ENCODE data around the gene GIGYF2. TPM values are rescaled to one million over a fixed set of nuclear protein-coding genes. Genes with fewer than 3 reads are reported as not detected.
"Not testable (repeated sequence)": the region's sequence is repeated elsewhere in the genome, so short reads cannot be mapped to it uniquely, and the experiment has no call there.

Gene GIGYF2
- total RNA-seq, 1 experiment from 2014 or later: 97.2 TPM

GRCh38 chr2:232839411-232840079 lies 142.4 kb downstream of the GIGYF2 start:
- H3K9me3 ChIP-seq (replicated peaks): no peaks in the 10 kb centered on the region
- H3K27ac ChIP-seq: no peak overlapping the region
- peaks cover 61% of the 10 kb centered on the region for H3K36me3 ChIP-seq

GRCh38 chr2:232842689-232843088 lies 145.6 kb downstream of the GIGYF2 start:
- H3K4me3 ChIP-seq: no peak overlapping the region
- peaks cover 72% of the 10 kb centered on the region for H3K36me3 ChIP-seq

More at GRCh38 chr2:232839411-232840079, 142.4 kb downstream of the GIGYF2 start:
- Histone ChIP-seq H3K27me3 (no peaks in the 10 kb centered on the region), H3K4me3 (no peak overlapping the region), H3K4me1 (no peaks in the 10 kb centered on the region; the same call in 1 of the 2 replicates)
- no peak for DNase-seq

GRCh38 chr2:232843834-232844233 lies 146.7 kb downstream of the GIGYF2 start:
- H3K36me3 ChIP-seq: peaks cover 77% of the 10 kb centered on the region
- no peaks in the 10 kb centered on the region for H3K27me3 ChIP-seq
- DNase-seq: no peak
- no peak overlapping the region for H3K27ac ChIP-seq
- H3K4me1 ChIP-seq: no peaks in the 10 kb centered on the region
- no peaks in the 10 kb centered on the region for H3K9me3 ChIP-seq (replicated peaks)
- H3K4me3 ChIP-seq: no peak overlapping the region

More at GRCh38 chr2:232842689-232843088, 145.6 kb downstream of the GIGYF2 start:
- H3K27me3 ChIP-seq: no peaks in the 10 kb centered on the region
- no peaks in the 10 kb centered on the region for H3K9me3 ChIP-seq (replicated peaks)
- no peak for DNase-seq
- no peak overlapping the region for H3K27ac ChIP-seq
- no peaks in the 10 kb centered on the region for H3K4me1 ChIP-seq

GRCh38 chr2:232846055-232846454 lies 148.9 kb downstream of the GIGYF2 start:
- Histone ChIP-seq H3K4me1 (no peaks in the 10 kb centered on the region), H3K36me3 (peaks cover 67% of the 10 kb centered on the region), H3K27ac (no peak overlapping the region), H3K9me3 (replicated peaks) (no peaks in the 10 kb centered on the region), H3K27me3 (no peaks in the 10 kb centered on the region), H3K4me3 (no peak overlapping the region)
- DNase-seq: no peak

GRCh38 chr2:232850039-232850438 lies 152.9 kb downstream of the GIGYF2 start:
- no peak for DNase-seq
- Histone ChIP-seq H3K9me3 (replicated peaks) (no peaks in the 10 kb centered on the region), H3K36me3 (peaks cover 50% of the 10 kb centered on the region), H3K27ac (no peak overlapping the region), H3K4me1 (peaks cover 15% of the 10 kb centered on the region), H3K4me3 (no peak overlapping the region), H3K27me3 (no peaks in the 10 kb centered on the region)

GRCh38 chr2:232852081-232852480 lies 154.9 kb downstream of the GIGYF2 start:
- Histone ChIP-seq H3K4me1 (peaks cover 24% of the 10 kb centered on the region), H3K36me3 (peaks cover 51% of the 10 kb centered on the region)
- H3K27me3 ChIP-seq; DNase-seq; H3K27ac ChIP-seq; H3K4me3 ChIP-seq; H3K9me3 ChIP-seq (replicated peaks): not testable (repeated sequence)

GRCh38 chr2:232852676-232853075 lies 155.5 kb downstream of the GIGYF2 start:
- H3K9me3 ChIP-seq (replicated peaks): no peaks in the 10 kb centered on the region
- H3K4me3 ChIP-seq: no peak overlapping the region
- no peak for DNase-seq
- peaks cover 26% of the 10 kb centered on the region for H3K4me1 ChIP-seq
- no peaks in the 10 kb centered on the region for H3K27me3 ChIP-seq
- no peak overlapping the region for H3K27ac ChIP-seq
- peaks cover 53% of the 10 kb centered on the region for H3K36me3 ChIP-seq

- H3K4me3 ChIP-seq: no peak overlapping the region
- H3K27me3 ChIP-seq: no peaks in the 10 kb centered on the region
- no peak overlapping the region for H3K27ac ChIP-seq
- H3K36me3 ChIP-seq: peaks cover 55% of the 10 kb centered on the region
- H3K4me1 ChIP-seq: peaks cover 26% of the 10 kb centered on the region
- peak; percentile 77 to 84 for DNase-seq
- no peaks in the 10 kb centered on the region for H3K9me3 ChIP-seq (replicated peaks)
Measured at GRCh38 chr2:232854082-232854481, 157.0 kb downstream of the GIGYF2 start.

GRCh38 chr2:232857158-232857563 lies 160.0 kb downstream of the GIGYF2 start:
- peak overlapping the region; percentile 25; the same call in 1 of the 2 replicates for H3K27ac ChIP-seq
- no peaks in the 10 kb centered on the region for H3K9me3 ChIP-seq (replicated peaks)
- H3K27me3 ChIP-seq: no peaks in the 10 kb centered on the region
- DNase-seq: no peak
- peaks cover 26% of the 10 kb centered on the region for H3K4me1 ChIP-seq
- peaks cover 49% of the 10 kb centered on the region for H3K36me3 ChIP-seq
- H3K4me3 ChIP-seq: no peak overlapping the region

GRCh38 chr2:232859385-232859916 lies 162.3 kb downstream of the GIGYF2 start:
- Histone ChIP-seq H3K4me3 (no peak overlapping the region), H3K27me3 (no peaks in the 10 kb centered on the region), H3K4me1 (peaks cover 14% of the 10 kb centered on the region), H3K36me3 (peaks cover 44% of the 10 kb centered on the region), H3K27ac (no peak overlapping the region), H3K9me3 (replicated peaks) (no peaks in the 10 kb centered on the region)
- no peak for DNase-seq

GRCh38 chr2:232860593-232861241 lies 163.6 kb downstream of the GIGYF2 start:
- Histone ChIP-seq H3K4me1 (peaks cover 11% of the 10 kb centered on the region), H3K9me3 (replicated peaks) (no peaks in the 10 kb centered on the region), H3K27ac (no peak overlapping the region), H3K27me3 (no peaks in the 10 kb centered on the region), H3K36me3 (peaks cover 37% of the 10 kb centered on the region), H3K4me3 (no peak overlapping the region)
- peak in 1 of 2 experiments; percentile 25 for DNase-seq

GRCh38 chr2:232861353-232861752 lies 164.2 kb downstream of the GIGYF2 start:
- Histone ChIP-seq H3K9me3 (replicated peaks) (no peaks in the 10 kb centered on the region), H3K27me3 (no peaks in the 10 kb centered on the region), H3K4me1 (peaks cover 7% of the 10 kb centered on the region), H3K4me3 (no peak overlapping the region), H3K27ac (no peak overlapping the region), H3K36me3 (peaks cover 31% of the 10 kb centered on the region)
- DNase-seq: no peak

- Histone ChIP-seq H3K9me3 (replicated peaks) (no peaks in the 10 kb centered on the region), H3K4me3 (no peak overlapping the region), H3K4me1 (no peaks in the 10 kb centered on the region), H3K27ac (no peak overlapping the region), H3K27me3 (no peaks in the 10 kb centered on the region), H3K36me3 (peaks cover 6% of the 10 kb centered on the region; the same call in 1 of the 2 replicates)
- DNase-seq: no peak
Measured at GRCh38 chr2:232863996-232864395, 166.9 kb downstream of the GIGYF2 start.

- H3K4me3 ChIP-seq: no peak overlapping the region
- H3K27ac ChIP-seq: no peak overlapping the region
- DNase-seq: no peak
- H3K27me3 ChIP-seq: no peaks in the 10 kb centered on the region
- H3K36me3 ChIP-seq: 0 out of 2 replicates have a peak, but pooled peaks cover 2% of the 10 kb centered on the region
- no peaks in the 10 kb centered on the region for H3K4me1 ChIP-seq
- H3K9me3 ChIP-seq (replicated peaks): no peaks in the 10 kb centered on the region
Measured at GRCh38 chr2:232865165-232865564, 168.0 kb downstream of the GIGYF2 start.

GRCh38 chr2:232866104-232866503 lies 169.0 kb downstream of the GIGYF2 start:
- Histone ChIP-seq H3K27me3 (no peaks in the 10 kb centered on the region), H3K27ac (no peak overlapping the region), H3K4me1 (no peaks in the 10 kb centered on the region)

More at GRCh38 chr2:232866104-232866503, 169.0 kb downstream of the GIGYF2 start:
- DNase-seq: no peak
- Histone ChIP-seq H3K4me3 (no peak overlapping the region), H3K36me3 (no peaks in the 10 kb centered on the region), H3K9me3 (replicated peaks) (no peaks in the 10 kb centered on the region)
